GM23338 (cell line): Measurements from ENCODE around the gene ADGB.

ENCODE experiments used
- CTCF ChIP-seq, 2 experiments: fragments of 200-600 bp in 1 of 2; sonication (generic) in 1 of 2; conservative IDR thresholded peaks; 2 replicates each; pipeline versions ENCODE4 v1.5.1 to v1.6.1; 2016 to 2017; ENCODE audit warnings: antibody characterized with exemption in 2 of 2, low read depth in 2 of 2, mild to moderate bottlenecking in 2 of 2, moderate library complexity in 1 of 2
- EZH2 ChIP-seq: fragments of 200-600 bp; sonication (generic); IDR thresholded peaks from one replicate; pipeline ENCODE4 v1.8.0; 2017; ENCODE audit warnings: antibody characterized with exemption, mild to moderate bottlenecking, low read depth; ENCODE audit not compliant: unreplicated experiment
- EZH2phosphoT487 ChIP-seq: fragments of 200-600 bp; sonication (generic); IDR thresholded peaks from one replicate; pipeline ENCODE4 v1.8.1; 2018; ENCODE audit warnings: antibody characterized with exemption; ENCODE audit not compliant: unreplicated experiment
- ZNF331 ChIP-seq: fragments of 250-450 bp; sonication (Bioruptor Pico); IDR thresholded peaks from 2 replicates; pipeline ENCODE4 v1.5.0; 2020; ENCODE audit warnings: low read depth, mild to moderate bottlenecking, moderate library complexity

- TF ChIP-seq ZNF331 (CRISPR knock-in tag), result no peak
- no peak for TF ChIP-seq EZH2phosphoT487
- no peak for TF ChIP-seq CTCF (conservative IDR thresholded peaks at IDR 0.05; ENCODE audit: low read depth in 2 of 2)
- no peak for TF ChIP-seq EZH2
Observed at GRCh38 chr6:146590492-146590891, 8.3 kb upstream of the ADGB start.
